ENCODE data around the gene STKLD1. TPM values are rescaled to one million over a fixed set of nuclear protein-coding genes. Genes with fewer than 3 reads are reported as not detected.
"Not testable (repeated sequence)": the region's sequence is repeated elsewhere in the genome, so short reads cannot be mapped to it uniquely, and the experiment has no call there.

Gene STKLD1
- total and polyA plus RNA-seq, 9 of the 15 experiments (the other 6 are each of a cell fraction or from before 2014, with no cell fraction given), result 0.10 to 0.65 (median 0.33) TPM; not detected in 2

- no peak for TF ChIP-seq SMAD1 (IDR thresholded peaks at IDR 0.05; ENCODE audit: low read depth, low read length, partially characterized antibody)
- no peak for TF ChIP-seq CEBPB (tag; IDR thresholded peaks at IDR 0.05)
- no peak; the same call in 1 of the 2 replicates for TF ChIP-seq ZNF224 (CRISPR knock-in tag; IDR thresholded peaks at IDR 0.05)
- no peak; the same call in 1 of the 2 replicates for TF ChIP-seq MITF (IDR thresholded peaks at IDR 0.05)
- TF ChIP-seq POLR2H (tag; IDR thresholded peaks at IDR 0.05; ENCODE audit: low read depth), result peak; percentile 74; the same call in 1 of the 2 replicates
Observed at GRCh38 chr9:133375724-133376654, at the start of gene STKLD1, which contains the start of gene SURF4 (continued).

GRCh38 chr9:133327021-133327420 is 49.1 kb upstream of the STKLD1 start:
- H3K27me3 ChIP-seq (ENCODE audit: control insufficient read depth in 2 of 2, insufficient read depth in 2 of 2, low read length in 2 of 2); ATAC-seq; H2AFZ ChIP-seq (ENCODE audit: low read depth, low read length); H3K79me2 ChIP-seq (ENCODE audit: control insufficient read depth, insufficient read depth, low read length); in situ Hi-C loops (cut with MboI); H3K27ac ChIP-seq (ENCODE audit: extremely low read depth, low read depth, low read length); H3K9me1 ChIP-seq (ENCODE audit: control insufficient read depth, insufficient read depth, low read length); H3K9me3 ChIP-seq (replicated peaks; ENCODE audit: control insufficient read depth, insufficient read depth, low read depth, low read length); DNase-seq (ENCODE audit: extremely low read depth in 1 of 4, low spot score in 3 of 4); BruUV-seq (replicated peaks); H4K20me1 ChIP-seq (replicated peaks; ENCODE audit: control insufficient read depth, insufficient read depth, low read length); FAIRE-seq; H3K4me3 ChIP-seq; H3K4me2 ChIP-seq (ENCODE audit: insufficient read depth, low read length); H3K9ac ChIP-seq (ENCODE audit: insufficient read depth in 1 of 2, low read depth in 2 of 2, low read length in 2 of 2): not testable (repeated sequence)
- Histone ChIP-seq H3K4me1 (replicated peaks in 1 of 2; ENCODE audit: control insufficient read depth in 2 of 2, insufficient read depth in 2 of 2, low read length in 2 of 2) (peaks cover 0 to 14% of the 10 kb centered on the region in 2 experiments; a peak in 2 of 5 replicates), H3K36me3 (ENCODE audit: control insufficient read depth, insufficient read depth, low read length) (peaks cover 23% of the 10 kb centered on the region; the same call in 2 of the 3 replicates)
- 34% methylated on average over 6 of the region's 6 CpGs for WGBS (ENCODE audit: insufficient coverage, low coverage, missing lambda C conversion rate)
- CTCF ChIA-PET (ENCODE audit: low intra/inter-chr PET ratio), result interaction anchor here (0.7 to 4.0 kb wide), 2 partner anchors 56 to 142 kb away, joined by 4 to 31 read pairs; no protein-coding TSS in a partner anchor
- intact Hi-C loops (cut with micrococcal nuclease), result loop anchor here (10.0 kb wide), 1 partner anchor 52 kb away; the partner anchor contains the start of gene ABO
- POLR2A ChIA-PET, result interaction anchor here (0.7 kb wide), 1 partner anchor 693 kb away, joined by 3 read pairs; no protein-coding TSS in a partner anchor

Measured in K562 (cell line).